SK-N-SH (cell line): Measurements from ENCODE around the gene CDK8. TPM values are rescaled to one million over a fixed set of nuclear protein-coding genes. Genes with fewer than 3 reads are reported as not detected.

Experiments
- CTCF ChIA-PET: fragments of 300-600, 350-600 bp; formaldehyde crosslinking; extraction: SDS; loops from one replicate; lab custom pipeline; 2021; lab: Yijun Ruan, JAX
- POLR2A ChIA-PET: fragments of 350-600 bp; sonication (Branson Sonifier 250); formaldehyde crosslinking; extraction: SDS; loops from one replicate; lab custom pipeline; 2020; ENCODE audit warnings: antibody characterized with exemption, inconsistent platforms; lab: Yijun Ruan, JAX
- DNase-seq: peaks from one replicate; pipeline ENCODE4 v3.0.0; 2012
- H2AFZ ChIP-seq: fragments of 200-600 bp; sonication (generic); 2 replicates; pipeline ENCODE4 v1.8.1; 2016; ENCODE audit warnings: antibody characterized with exemption, mild to moderate bottlenecking, low read depth
- H3F3A ChIP-seq: fragments of 200-600 bp; sonication (generic); replicated peaks from 2 replicates; pipeline ENCODE3; 2016; ENCODE audit warnings: antibody characterized with exemption, mild to moderate bottlenecking; ENCODE audit not compliant: insufficient read depth
- H3K27ac ChIP-seq, 2 experiments: fragments of 200-500 bp in 1 of 2; fragments of 200-600 bp in 1 of 2; sonication (Bioruptor generic) in 1 of 2; sonication (generic), shearing (Covaris generic) in 1 of 2; 2 replicates each; pipeline versions ENCODE4 v1.5.1 to v1.6.1; 2014 to 2016; ENCODE audit warnings: low read depth in 2 of 2, inconsistent platforms in 1 of 2, low read length in 1 of 2, mild to moderate bottlenecking in 1 of 2, mixed read lengths in 1 of 2
- H3K27me3 ChIP-seq: fragments of 200-600 bp; sonication (generic), shearing (Covaris generic); 2 replicates; pipeline ENCODE4 v1.6.1; 2016; ENCODE audit warnings: mixed run types; ENCODE audit not compliant: insufficient read depth
- H3K36me3 ChIP-seq, 2 experiments: fragments of 200-500 bp in 1 of 2; fragments of 200-600 bp in 1 of 2; sonication (Bioruptor generic) in 1 of 2; sonication (generic) in 1 of 2; replicated peaks in 1 of 2; 2 replicates each; pipeline versions ENCODE3 to v1.5.1; 2014 to 2016; ENCODE audit warnings: low read length in 1 of 2, mild to moderate bottlenecking in 1 of 2; ENCODE audit not compliant: insufficient read depth in 2 of 2, control insufficient read depth in 1 of 2
- H3K4me1 ChIP-seq, 2 experiments: fragments of 200-500 bp in 1 of 2; fragments of 200-600 bp in 1 of 2; sonication (Bioruptor generic) in 1 of 2; sonication (generic), shearing (Covaris generic) in 1 of 2; 2 replicates each; pipeline versions ENCODE4 v1.5.1 to v1.6.1; 2014 to 2016; ENCODE audit warnings: low read depth in 1 of 2, low read length in 1 of 2, mixed run types in 1 of 2; ENCODE audit not compliant: insufficient read depth in 2 of 2, control insufficient read depth in 1 of 2
- H3K4me2 ChIP-seq: fragments of 200-600 bp; sonication (generic), shearing (Covaris generic); 2 replicates; pipeline ENCODE4 v1.6.1; 2017; ENCODE audit warnings: mixed run types
- H3K4me3 ChIP-seq, 2 experiments: fragments of 200-500 bp in 1 of 2; fragments of 200-600 bp in 1 of 2; sonication (Bioruptor generic) in 1 of 2; sonication (generic), shearing (Covaris generic) in 1 of 2; 2 replicates each; pipeline versions ENCODE4 v1.5.1 to v1.8.1; 2014 to 2016; ENCODE audit warnings: low read depth in 2 of 2, inconsistent platforms in 1 of 2, low read length in 1 of 2, mild to moderate bottlenecking in 1 of 2, mixed read lengths in 1 of 2, moderate library complexity in 1 of 2
- H3K79me2 ChIP-seq: fragments of 200-600 bp; sonication (generic); 2 replicates; pipeline ENCODE4 v1.8.1; 2017; ENCODE audit warnings: mild to moderate bottlenecking; ENCODE audit not compliant: insufficient read depth
- H3K9ac ChIP-seq: fragments of 200-600 bp; sonication (generic); 2 replicates; pipeline ENCODE4 v1.6.1; 2017; ENCODE audit warnings: mixed run types
- H3K9me2 ChIP-seq: fragments of 200-600 bp; sonication (generic); 2 replicates; pipeline ENCODE4 v1.6.1; 2017; ENCODE audit warnings: mixed run types
- H3K9me3 ChIP-seq: fragments of 200-600 bp; sonication (generic); 2 replicates; pipeline ENCODE4 v1.6.1; 2017; ENCODE audit warnings: mixed run types, mild to moderate bottlenecking, moderate library complexity
- H4K20me1 ChIP-seq: fragments of 200-600 bp; sonication (generic); 2 replicates; pipeline ENCODE4 v1.6.1; 2017; ENCODE audit warnings: mild to moderate bottlenecking, mixed run types; ENCODE audit not compliant: insufficient read depth
- ELF1 ChIP-seq: IDR thresholded peaks from 2 replicates; pipeline ENCODE4 v1.4.0; 2012
- EZH2phosphoT487 ChIP-seq: fragments of 200-600 bp; sonication (generic); IDR thresholded peaks from 2 replicates; pipeline ENCODE4 v1.6.1; 2017; ENCODE audit warnings: low read depth, mixed run types, mild to moderate bottlenecking, antibody characterized with exemption, moderate library complexity, borderline replicate concordance
- FOSL2 ChIP-seq: IDR thresholded peaks from 2 replicates; pipeline ENCODE4 v1.4.0; 2012; ENCODE audit warnings: low read depth, mild to moderate bottlenecking, moderate library complexity, borderline replicate concordance
- FOXJ3 ChIP-seq: sonication (generic); formaldehyde crosslinking; IDR thresholded peaks from 2 replicates; pipeline ENCODE4 v1.5.1; 2020; ENCODE audit warnings: mild to moderate bottlenecking, missing genetic modification reagents
- GATA2 ChIP-seq: sonication (generic); formaldehyde crosslinking; IDR thresholded peaks from 2 replicates; pipeline ENCODE4 v1.5.0; 2020; ENCODE audit warnings: mild to moderate bottlenecking, missing genetic modification reagents
- MXI1 ChIP-seq: IDR thresholded peaks from 2 replicates; pipeline ENCODE4 v1.6.1; 2012; ENCODE audit warnings: mild to moderate bottlenecking, low read depth, low read length, improper control_type of control experiment
- PBX3 ChIP-seq: IDR thresholded peaks from 2 replicates; pipeline ENCODE4; 2012
- RCOR1 ChIP-seq: fragments of 150-350 bp; IDR thresholded peaks from 2 replicates; pipeline ENCODE4 v1.6.1; 2017; ENCODE audit warnings: antibody characterized with exemption, low read length
- RFX5 ChIP-seq: IDR thresholded peaks from 2 replicates; pipeline ENCODE4 v1.6.1; 2012; ENCODE audit warnings: mild to moderate bottlenecking, improper control_type of control experiment, low read length
- RXRA ChIP-seq: IDR thresholded peaks from 2 replicates; pipeline ENCODE4 v1.4.0; 2012; ENCODE audit warnings: low read depth, mild to moderate bottlenecking, borderline replicate concordance
- SMC3 ChIP-seq: IDR thresholded peaks from 2 replicates; pipeline ENCODE4 v1.6.1; 2012; ENCODE audit warnings: low read depth, low read length, improper control_type of control experiment
- USF2 ChIP-seq: fragments of 150-350 bp; IDR thresholded peaks from 2 replicates; pipeline ENCODE4 v1.6.1; 2017; ENCODE audit warnings: antibody characterized with exemption, low read length, low read depth, borderline replicate concordance
- WGBS: methylation state at CpG from one replicate; pipeline ENCODE4 v1.1.6; 2017; ENCODE audit warnings: low lambda C conversion rate; 5-methylcytosine and 5-hydroxymethylcytosine counted together
- polyA plus RNA-seq, 3 experiments: library from polyadenylated mRNA; depleted of rRNA; stranded (reverse); fragments of >200 nt; gene quantifications; 2 replicates each; pipeline ENCODE4 v1.2.3, GENCODE V29; 2012

Gene CDK8
- polyA plus RNA-seq, 1 of the 3 experiments (the other 2 are of a cell fraction), result 10.1 TPM

GRCh38 chr13:26320766-26321165, 66.8 kb downstream of the CDK8 start:
- no peak overlapping the region for H3K27ac ChIP-seq
- H4K20me1 ChIP-seq, result peaks cover 25% of the 10 kb centered on the region
- no peaks in the 10 kb centered on the region for H3K27me3 ChIP-seq
- ChIA-PET CTCF (no interaction called here), POLR2A (no interaction called here)
- no peak overlapping the region for H3K9ac ChIP-seq
- no peak overlapping the region for H3K4me3 ChIP-seq
- H2AFZ ChIP-seq, result no peak overlapping the region
- no peak overlapping the region for H3K4me2 ChIP-seq
- no peak for DNase-seq
- peaks cover 4% of the 10 kb centered on the region for H3F3A ChIP-seq
- H3K9me3 ChIP-seq, result no peaks in the 10 kb centered on the region
- no peaks in the 10 kb centered on the region for H3K36me3 ChIP-seq
- no peaks in the 10 kb centered on the region for H3K9me2 ChIP-seq
- H3K79me2 ChIP-seq, result peaks cover 54% of the 10 kb centered on the region
- TF ChIP-seq FOXJ3 (CRISPR knock-in tag) (no peak), RXRA (no peak)
- peaks cover 0 to 7% of the 10 kb centered on the region in 2 experiments; a peak in 2 of 4 replicates for H3K4me1 ChIP-seq

- Histone ChIP-seq H3K79me2 (peaks cover 50% of the 10 kb centered on the region), H3K27me3 (no peaks in the 10 kb centered on the region), H3K9me3 (no peaks in the 10 kb centered on the region), H3K9ac (no peak overlapping the region), H2AFZ (no peak overlapping the region), H3K9me2 (no peaks in the 10 kb centered on the region), H3K4me2 (no peak overlapping the region), H3K4me1 (peaks cover 0 to 7% of the 10 kb centered on the region in 2 experiments; a peak in 2 of 4 replicates), H3K27ac (no peak overlapping the region), H3K4me3 (no peak overlapping the region), H3F3A (peaks cover 4% of the 10 kb centered on the region), H3K36me3 (no peaks in the 10 kb centered on the region), H4K20me1 (peaks cover 21% of the 10 kb centered on the region)
- ChIA-PET CTCF (no interaction called here), POLR2A (no interaction called here)
- DNase-seq, result no peak
- 50% methylated on average over 2 of the region's 2 CpGs for WGBS
- TF ChIP-seq RFX5 (no peak), PBX3 (no peak), MXI1 (no peak), RXRA (no peak), USF2 (no peak), EZH2phosphoT487 (no peak), GATA2 (CRISPR knock-in tag) (no peak), SMC3 (no peak), RCOR1 (no peak), FOSL2 (no peak), ELF1 (no peak)
Observed at GRCh38 chr13:26323127-26323526, 69.2 kb downstream of the CDK8 start.
